LNCaP clone FGC (cell line): ENCODE measurements around the gene OTUD7B.
"Not testable (repeated sequence)": the region's sequence is repeated elsewhere in the genome, so short reads cannot be mapped to it uniquely, and the experiment has no call there.

Source experiments
- DNase-seq: peaks from one replicate; pipeline ENCODE4 v3.0.0-alpha.2; 2011; ENCODE audit warnings: low read depth
- H3K4me3 ChIP-seq: 2 replicates; pipeline ENCODE4 v1.5.1; 2011; ENCODE audit warnings: mild to moderate bottlenecking, low read depth, low read length, control low read depth
- CTCF ChIP-seq: IDR thresholded peaks from 2 replicates; pipeline ENCODE4 v1.5.1; 2012; ENCODE audit warnings: mild to moderate bottlenecking; ENCODE audit not compliant: control insufficient read depth, insufficient read depth; ENCODE audit errors: extremely low read depth

OTUD7B gene

GRCh38 chr1:150010393-150011115 lies at the start of gene OTUD7B:
Gene OTUD7B (minus strand): TSS chr1:150010726. CDS start chr1:149977510, 33,216 bp downstream.
- peak within 1 kb of the TSS; percentile 96 for H3K4me3 ChIP-seq
- TF ChIP-seq CTCF = peak; percentile 14; the same call in 1 of the 2 replicates
- DNase-seq = no peak

- DNase-seq = no peak
- H3K4me3 ChIP-seq = no peak overlapping the region
- no peak for TF ChIP-seq CTCF
Measured at GRCh38 chr1:150060260-150060659, 49.7 kb upstream of the OTUD7B start.

GRCh38 chr1:150056407-150056806 lies 45.9 kb upstream of the OTUD7B start:
- DNase-seq = no peak
- no peak overlapping the region for H3K4me3 ChIP-seq
- TF ChIP-seq CTCF = no peak

GRCh38 chr1:150055507-150055906 lies 45.0 kb upstream of the OTUD7B start:
- H3K4me3 ChIP-seq, DNase-seq: not testable (repeated sequence)

GRCh38 chr1:150053926-150054325 lies 43.4 kb upstream of the OTUD7B start:
- DNase-seq = no peak
- H3K4me3 ChIP-seq = no peak overlapping the region
- TF ChIP-seq CTCF = no peak

GRCh38 chr1:150051905-150052412 lies 41.4 kb upstream of the OTUD7B start:
- DNase-seq, H3K4me3 ChIP-seq: not testable (repeated sequence)

- no peak overlapping the region for H3K4me3 ChIP-seq
- no peak for TF ChIP-seq CTCF
- DNase-seq = no peak
Measured at GRCh38 chr1:150051089-150051373, 40.5 kb upstream of the OTUD7B start.

- TF ChIP-seq CTCF = no peak
- H3K4me3 ChIP-seq = no peak overlapping the region
- DNase-seq = no peak
Measured at GRCh38 chr1:150049926-150050325, 39.4 kb upstream of the OTUD7B start.
